HG02840 (cell line): Measurements from ENCODE around the gene SHISA3.
"Not testable (repeated sequence)": the region's sequence is repeated elsewhere in the genome, so short reads cannot be mapped to it uniquely, and the experiment has no call there.

Experiments
- ATAC-seq: cut with Tn5 transposase; IDR thresholded peaks from one replicate; pipeline ENCODE4 v1.9.1; 2021; ENCODE audit warnings: mild to moderate bottlenecking, moderate library complexity, moderate number of reproducible peaks; ENCODE audit not compliant: unreplicated experiment, low FRiP score

Gene SHISA3

GRCh38 chr4:42396752-42397634 lies at the start of gene SHISA3:
Gene SHISA3, plus strand, starts transcription at chr4:42397488. Its CDS starts 569 bp downstream, at chr4:42398057.
- peak; percentile 26 for ATAC-seq

- no peak for ATAC-seq
These were observed 49.0 kb upstream of the SHISA3 start for GRCh38 chr4:42348247-42348646.

GRCh38 chr4:42348692-42349091 lies 48.6 kb upstream of the SHISA3 start:
- ATAC-seq, result no peak

- ATAC-seq, result no peak
These were observed 46.6 kb upstream of the SHISA3 start for GRCh38 chr4:42350611-42351182.

GRCh38 chr4:42352049-42352448 lies 45.2 kb upstream of the SHISA3 start:
- no peak for ATAC-seq

GRCh38 chr4:42357325-42357724 lies 40.0 kb upstream of the SHISA3 start:
- ATAC-seq, result no peak

- no peak for ATAC-seq
These were observed 37.6 kb upstream of the SHISA3 start for GRCh38 chr4:42359711-42360110.

- ATAC-seq, result no peak
These were observed 37.0 kb upstream of the SHISA3 start for GRCh38 chr4:42360256-42360669.

GRCh38 chr4:42361456-42361855 lies 35.8 kb upstream of the SHISA3 start:
- no peak for ATAC-seq

- no peak for ATAC-seq
These were observed 34.7 kb upstream of the SHISA3 start for GRCh38 chr4:42362591-42362990.

- no peak for ATAC-seq
These were observed 33.7 kb upstream of the SHISA3 start for GRCh38 chr4:42363614-42364013.

- ATAC-seq, result no peak
These were observed 32.8 kb upstream of the SHISA3 start for GRCh38 chr4:42364266-42365053.

- no peak for ATAC-seq
These were observed 30.3 kb upstream of the SHISA3 start for GRCh38 chr4:42366959-42367358.

GRCh38 chr4:42369489-42369888 lies 27.8 kb upstream of the SHISA3 start:
- ATAC-seq, result no peak

- no peak for ATAC-seq
These were observed 25.7 kb upstream of the SHISA3 start for GRCh38 chr4:42371305-42372252.

GRCh38 chr4:42372303-42372702 lies 25.0 kb upstream of the SHISA3 start:
- ATAC-seq, result not testable (repeated sequence)

GRCh38 chr4:42377497-42377896 lies 19.8 kb upstream of the SHISA3 start:
- ATAC-seq, result no peak

- no peak for ATAC-seq
These were observed 15.6 kb upstream of the SHISA3 start for GRCh38 chr4:42381666-42382065.

GRCh38 chr4:42385516-42385915 lies 11.8 kb upstream of the SHISA3 start:
- no peak for ATAC-seq
